ENCODE measurements around the gene KLK7.
"Not testable (repeated sequence)": the region's sequence is repeated elsewhere in the genome, so short reads cannot be mapped to it uniquely, and the experiment has no call there.

KLK7 gene

DNA sequence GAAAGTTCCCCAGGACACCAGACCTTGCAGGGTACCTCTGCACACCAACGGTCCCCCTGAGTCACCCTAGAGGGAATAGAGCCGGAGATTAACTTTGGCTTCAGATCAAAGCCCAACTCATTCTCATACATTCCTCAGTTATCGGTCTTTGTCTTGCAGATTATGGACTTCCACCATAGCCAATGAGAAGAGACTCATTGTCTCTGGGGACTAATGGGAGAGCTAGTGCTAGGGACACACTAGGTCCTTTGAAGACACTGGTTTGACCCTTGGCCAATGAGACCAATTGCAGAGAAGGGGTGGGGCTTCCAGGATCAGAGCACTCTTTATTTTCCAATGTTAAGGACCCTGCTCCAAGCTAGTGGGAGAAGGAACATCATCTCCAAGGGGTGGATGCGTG is 6.1 kb downstream of the KLK7 start:
- TF ChIP-seq, protein P1, sequence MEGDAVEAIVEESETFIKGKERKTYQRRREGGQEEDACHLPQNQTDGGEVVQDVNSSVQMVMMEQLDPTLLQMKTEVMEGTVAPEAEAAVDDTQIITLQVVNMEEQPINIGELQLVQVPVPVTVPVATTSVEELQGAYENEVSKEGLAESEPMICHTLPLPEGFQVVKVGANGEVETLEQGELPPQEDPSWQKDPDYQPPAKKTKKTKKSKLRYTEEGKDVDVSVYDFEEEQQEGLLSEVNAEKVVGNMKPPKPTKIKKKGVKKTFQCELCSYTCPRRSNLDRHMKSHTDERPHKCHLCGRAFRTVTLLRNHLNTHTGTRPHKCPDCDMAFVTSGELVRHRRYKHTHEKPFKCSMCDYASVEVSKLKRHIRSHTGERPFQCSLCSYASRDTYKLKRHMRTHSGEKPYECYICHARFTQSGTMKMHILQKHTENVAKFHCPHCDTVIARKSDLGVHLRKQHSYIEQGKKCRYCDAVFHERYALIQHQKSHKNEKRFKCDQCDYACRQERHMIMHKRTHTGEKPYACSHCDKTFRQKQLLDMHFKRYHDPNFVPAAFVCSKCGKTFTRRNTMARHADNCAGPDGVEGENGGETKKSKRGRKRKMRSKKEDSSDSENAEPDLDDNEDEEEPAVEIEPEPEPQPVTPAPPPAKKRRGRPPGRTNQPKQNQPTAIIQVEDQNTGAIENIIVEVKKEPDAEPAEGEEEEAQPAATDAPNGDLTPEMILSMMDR (IDR thresholded peaks at IDR 0.05; ENCODE audit: low read depth, low read length), result no peak
- no peak overlapping the region for H3K4me3 ChIP-seq (ENCODE audit: low read depth, low read length)

DNA sequence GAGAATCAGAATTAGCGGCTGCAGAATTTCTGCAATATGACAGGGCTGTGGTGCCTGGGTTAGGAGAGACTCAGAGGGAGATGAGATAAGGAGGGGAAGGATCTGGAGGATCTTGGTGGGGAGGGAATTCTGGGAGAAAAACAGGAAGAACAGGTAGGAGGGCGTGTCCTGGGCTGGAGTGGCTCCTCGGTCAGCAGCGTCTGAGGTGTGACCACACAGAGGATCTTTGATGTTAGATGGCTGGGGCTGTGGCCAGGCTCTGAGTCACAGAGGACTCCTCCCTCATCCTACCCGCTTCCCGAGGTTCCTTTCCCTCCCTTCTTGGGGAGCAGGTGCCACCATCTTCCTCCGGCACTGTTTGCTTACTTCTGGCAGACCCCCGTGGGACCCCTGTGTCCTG is 8.0 kb downstream of the KLK7 start:
- no peak overlapping the region for H3K4me3 ChIP-seq (ENCODE audit: low read depth, low read length)
- TF ChIP-seq, protein P1 (IDR thresholded peaks at IDR 0.05; ENCODE audit: low read depth, low read length), result no peak

DNA sequence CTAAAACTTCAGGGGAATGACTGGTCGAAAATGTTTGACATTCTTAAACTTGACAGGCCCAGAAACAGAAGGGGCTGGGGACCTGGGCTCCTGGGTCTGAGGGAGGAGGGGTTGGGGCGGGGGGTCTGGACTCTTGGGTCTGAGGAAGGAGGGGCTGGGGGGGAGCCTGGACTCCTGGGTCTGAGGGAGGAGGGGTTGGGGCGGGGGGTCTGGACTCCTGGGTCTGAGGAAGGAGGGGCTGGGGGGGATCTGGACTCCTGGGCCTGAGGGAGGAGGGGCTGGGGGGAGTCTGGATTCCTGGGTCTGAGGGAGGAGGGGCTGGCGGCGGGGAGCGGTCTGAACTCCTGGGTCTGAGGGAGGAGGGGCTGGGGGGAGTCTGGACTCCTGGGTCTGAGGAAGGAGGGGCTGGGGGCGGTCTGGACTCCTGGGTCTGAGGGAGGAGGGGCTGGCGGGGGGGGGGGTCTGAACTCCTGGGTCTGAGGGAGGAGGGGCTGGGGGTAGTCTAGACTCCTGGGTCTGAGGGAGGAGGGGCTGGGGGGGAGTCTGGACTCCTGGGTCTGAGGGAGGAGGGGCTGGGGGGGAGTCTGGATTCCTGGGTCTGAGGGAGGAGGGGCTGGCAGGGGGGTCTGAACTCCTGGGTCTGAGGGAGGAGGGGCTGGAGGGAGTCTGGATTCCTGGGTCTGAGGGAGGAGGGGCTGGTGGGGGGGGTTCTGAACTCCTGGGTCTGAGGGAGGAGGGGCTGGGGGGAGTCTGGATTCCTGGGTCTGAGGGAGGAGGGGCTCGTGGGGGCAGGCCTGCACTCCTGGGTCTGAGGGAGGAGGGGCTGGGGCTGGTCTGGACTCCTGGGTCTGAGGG is 8.8 kb downstream of the KLK7 start:
- TF ChIP-seq, protein P1 (IDR thresholded peaks at IDR 0.05; ENCODE audit: low read depth, low read length), result no peak
- H3K4me3 ChIP-seq (ENCODE audit: low read depth, low read length), result no peak overlapping the region

DNA sequence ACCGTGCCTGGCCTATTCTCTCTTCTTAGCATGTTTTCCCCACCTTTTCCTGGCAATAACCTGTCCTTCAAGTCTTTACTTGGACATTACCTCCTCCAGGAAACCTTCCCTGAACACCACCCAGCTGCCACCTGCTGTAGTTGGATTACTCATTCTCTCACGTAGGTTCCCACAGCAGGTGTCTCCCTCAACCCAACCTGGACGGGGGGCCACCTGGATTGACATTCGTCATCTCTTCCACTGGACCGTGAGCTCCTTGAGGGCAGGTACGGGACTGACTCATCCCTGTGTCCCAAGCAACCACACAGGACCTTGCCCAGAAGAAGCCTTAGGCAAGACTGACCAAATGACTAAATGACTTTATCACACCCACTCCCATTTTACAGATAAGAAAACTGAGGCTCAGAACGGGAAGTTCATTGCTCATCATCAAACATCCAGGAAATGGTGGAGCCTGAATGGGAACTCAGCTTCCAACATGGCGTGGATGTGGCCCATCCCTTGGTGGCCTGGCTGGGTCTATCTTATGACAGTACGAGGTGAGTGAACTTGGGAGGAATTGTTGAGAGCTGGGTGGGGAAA is 10.8 kb downstream of the KLK7 start:
- no peak overlapping the region for H3K4me3 ChIP-seq (ENCODE audit: low read depth, low read length)
- TF ChIP-seq, protein P1 (IDR thresholded peaks at IDR 0.05; ENCODE audit: low read depth, low read length), result no peak

DNA sequence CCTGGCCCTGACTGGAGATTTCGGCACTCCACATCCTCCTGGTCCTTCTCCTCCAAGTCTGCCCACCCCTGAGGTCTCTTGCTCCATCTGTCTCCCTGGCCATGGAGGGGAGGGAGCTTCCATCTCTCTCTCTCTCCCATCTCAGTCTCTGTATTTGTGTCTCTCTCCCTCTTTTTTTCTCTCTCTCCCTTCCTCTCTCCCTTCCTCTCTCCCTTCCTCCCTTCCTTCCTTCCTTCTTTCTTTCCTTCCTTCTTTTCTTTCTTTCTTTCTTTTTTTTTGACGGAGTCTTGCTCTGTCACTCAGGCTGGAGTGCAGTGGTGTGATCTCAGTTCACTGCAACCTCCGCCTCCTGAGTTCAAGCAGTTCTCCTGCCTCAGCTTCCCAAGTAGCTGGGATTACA is 13.9 kb downstream of the KLK7 start:
- not testable (repeated sequence) for H3K4me3 ChIP-seq (ENCODE audit: low read depth, low read length)

DNA sequence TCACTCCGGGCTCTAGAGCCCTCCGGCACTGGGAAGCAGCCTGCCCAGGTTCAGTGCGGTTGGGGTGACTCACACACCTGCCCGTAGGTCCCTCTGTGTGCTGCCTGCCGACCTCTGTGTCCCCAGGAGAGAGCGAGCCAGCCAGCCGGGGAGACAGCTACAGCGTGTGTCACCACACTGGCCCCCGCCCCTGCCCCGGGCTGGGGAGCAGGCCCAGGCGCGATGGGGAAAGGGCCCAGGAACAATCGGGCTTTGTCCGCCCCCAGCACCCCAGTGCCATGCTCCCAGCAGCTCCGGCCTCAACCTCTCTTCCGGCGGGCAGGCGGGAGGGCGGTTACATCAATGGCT is 14.3 kb downstream of the KLK7 start, which contains the start of gene KLK6:
Gene KLK6, minus strand, starts transcription at position 179 of the 348 bp plus-strand sequence. CDS start 1,487 bp downstream, outside the sequence.
- no peak within 1 kb of the TSS for H3K4me3 ChIP-seq (ENCODE audit: low read depth, low read length)
- TF ChIP-seq, protein P1 (IDR thresholded peaks at IDR 0.05; ENCODE audit: low read depth, low read length), result no peak

DNA sequence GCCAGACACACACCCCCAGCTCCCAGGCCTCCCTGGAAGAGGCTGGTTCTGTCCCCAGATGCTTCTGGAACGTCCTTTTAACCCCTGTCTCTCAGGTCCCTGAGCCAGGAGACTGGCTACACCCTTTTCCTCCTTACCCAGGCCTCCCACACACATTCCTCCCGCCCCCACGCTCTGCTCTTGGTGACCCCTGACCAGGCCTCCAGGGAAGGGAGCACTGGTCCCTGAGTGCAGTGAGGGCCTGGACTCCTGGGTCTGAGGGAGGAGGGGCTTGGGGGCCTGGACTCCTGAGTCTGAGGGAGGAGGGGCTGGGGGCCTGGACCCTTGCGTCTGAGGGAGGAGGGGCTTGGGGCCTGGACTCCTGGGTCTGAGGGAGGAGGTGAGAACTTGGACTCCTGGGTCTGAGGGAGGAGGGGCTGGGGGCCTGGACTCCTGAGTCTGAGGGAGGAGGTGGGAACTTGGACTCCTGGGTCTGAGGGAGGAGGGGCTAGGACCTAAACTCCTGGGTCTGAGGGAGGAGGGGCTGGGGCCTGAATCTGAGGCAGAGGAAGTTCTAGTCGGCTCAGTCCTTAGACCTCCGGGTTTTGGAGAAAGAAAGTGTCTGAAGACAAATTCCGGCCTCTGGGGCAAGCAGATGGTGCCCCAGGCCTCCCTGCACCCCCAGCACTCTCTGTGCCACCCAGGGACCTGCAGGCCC is 14.9 kb downstream of the KLK7 start:
- H3K4me3 ChIP-seq (ENCODE audit: low read depth, low read length), result no peak overlapping the region
- TF ChIP-seq, protein P1 (IDR thresholded peaks at IDR 0.05; ENCODE audit: low read depth, low read length), result no peak
